GM10248 (cell line): ENCODE results near the gene MUC2.

Source experiments
- CTCF ChIA-PET: fragments of 300-600 bp; sonication (Branson Sonifier 250); formaldehyde crosslinking; extraction: SDS; loops from one replicate; lab custom pipeline; 2021; ENCODE audit warnings: antibody characterized with exemption; lab: Yijun Ruan, JAX
- POLR2A ChIA-PET: fragments of 350-650 bp; sonication (Branson Sonifier 250); formaldehyde crosslinking; extraction: SDS; loops from one replicate; lab custom pipeline; 2020; ENCODE audit warnings: antibody characterized with exemption; lab: Yijun Ruan, JAX
- DNase-seq: peaks from one replicate; pipeline ENCODE4 v3.0.0; 2012; ENCODE audit errors: extremely low spot score
- CTCF ChIP-seq: IDR thresholded peaks from 2 replicates; pipeline ENCODE4 v1.5.1; 2012; ENCODE audit warnings: mild to moderate bottlenecking, low read depth; ENCODE audit errors: extremely low read depth, missing control alignments, control extremely low read depth

Gene MUC2

GRCh38 chr11:1074244-1075221 is at the start of gene MUC2:
MUC2 (plus strand) TSS chr11:1074874.
- CTCF ChIA-PET = interaction anchor here (1.4 kb wide), 1 partner anchor 23 kb away, joined by 3 read pairs; no protein-coding TSS in a partner anchor

GRCh38 chr11:1025410-1026162 is 49.1 kb upstream of the MUC2 start:
- ChIA-PET CTCF (no interaction called here), POLR2A (no interaction called here)
- no peak for DNase-seq
- TF ChIP-seq CTCF = no peak

More at GRCh38 chr11:1074244-1075221, at the start of gene MUC2:
- DNase-seq = no peak
- TF ChIP-seq CTCF = no peak
- POLR2A ChIA-PET = no interaction called here

GRCh38 chr11:1026163-1026450 is 48.6 kb upstream of the MUC2 start:
- TF ChIP-seq CTCF = no peak
- ChIA-PET CTCF (no interaction called here), POLR2A (no interaction called here)
- no peak for DNase-seq

GRCh38 chr11:1026641-1027482 is 47.8 kb upstream of the MUC2 start:
- CTCF ChIA-PET = no interaction called here
- TF ChIP-seq CTCF = no peak
- POLR2A ChIA-PET = no interaction called here
- no peak for DNase-seq

GRCh38 chr11:1027483-1028290 is 47.0 kb upstream of the MUC2 start:
- TF ChIP-seq CTCF = no peak
- no peak for DNase-seq
- ChIA-PET POLR2A (interaction anchor here (0.6 kb wide), 1 partner anchor 174 kb away, joined by 3 read pairs; no protein-coding TSS in a partner anchor), CTCF (no interaction called here)
